H1 (cell line): ENCODE measurements around the gene TRAPPC3. TPM values are rescaled to one million over a fixed set of nuclear protein-coding genes. Genes with fewer than 3 reads are reported as not detected.
A peak's percentile ranks its signal among the peaks of the same experiment; 100 is the strongest.

Source experiments
- CTCF ChIA-PET: fragments of 300-600 bp; sonication (Branson Sonifier 250); formaldehyde crosslinking; loops from one replicate; lab custom pipeline; 2021; ENCODE audit not compliant: partially characterized antibody; lab: Charles Lee
- POLR2A ChIA-PET: fragments of 300-600 bp; sonication (Branson Sonifier 250); formaldehyde crosslinking; loops from one replicate; lab custom pipeline; 2021; ENCODE audit warnings: inconsistent platforms; ENCODE audit not compliant: partially characterized antibody; lab: Charles Lee
- DNase-seq, 2 experiments: peaks; one replicate each; pipeline versions ENCODE4 v3.0.0 to v3.0.0-alpha.2; 2010 to 2022; ENCODE audit warnings: low spot score in 2 of 2, low read depth in 1 of 2, mixed read lengths in 1 of 2
- FAIRE-seq: peaks from 2 replicates; lab custom pipeline; 2011; peaks lifted over from hg19 to GRCh38; lab: Jason Lieb, UNC
- H2AFZ ChIP-seq: 2 replicates; pipeline ENCODE4 v1.8.1; 2012; ENCODE audit warnings: low read length, inconsistent platforms
- H2AK5ac ChIP-seq: 2 replicates; pipeline ENCODE4 v1.6.1; 2013; ENCODE audit warnings: low read depth, low read length
- H2BK120ac ChIP-seq: replicated peaks from 2 replicates; pipeline ENCODE3; 2013; ENCODE audit warnings: low read depth, low read length, inconsistent platforms
- H2BK12ac ChIP-seq: 2 replicates; pipeline ENCODE4 v1.6.1; 2013; ENCODE audit warnings: low read depth, low read length
- H2BK15ac ChIP-seq: 2 replicates; pipeline ENCODE4 v1.6.1; 2013; ENCODE audit warnings: low read length
- H2BK20ac ChIP-seq: 2 replicates; pipeline ENCODE4 v1.6.1; 2013; ENCODE audit warnings: low read length
- H2BK5ac ChIP-seq: 2 replicates; pipeline ENCODE4 v1.6.1; 2013; ENCODE audit warnings: low read depth, low read length
- H3K14ac ChIP-seq: 2 replicates; pipeline ENCODE4 v1.6.1; 2013; ENCODE audit warnings: inconsistent platforms; ENCODE audit not compliant: insufficient read length
- H3K18ac ChIP-seq: 2 replicates; pipeline ENCODE4 v1.6.1; 2013; ENCODE audit warnings: low read length; ENCODE audit errors: extremely low read depth
- H3K23ac ChIP-seq: 2 replicates; pipeline ENCODE4 v1.6.1; 2013; ENCODE audit warnings: inconsistent platforms; ENCODE audit not compliant: insufficient read length
- H3K23me2 ChIP-seq: 2 replicates; pipeline ENCODE4 v1.6.1; 2013; ENCODE audit warnings: low read depth, low read length
- H3K27ac ChIP-seq: 2 replicates; pipeline ENCODE4 v1.6.1; 2011; ENCODE audit warnings: low read depth, low read length, inconsistent platforms
- H3K27me3 ChIP-seq, 4 experiments: replicated peaks in 1 of 4; 1 replicate in 1 of 4; 2 replicates in 3 of 4; pipeline versions ENCODE4 v1.6.1 to v1.8.1; 2011 to 2013; ENCODE audit warnings: low read length in 3 of 4, mild to moderate bottlenecking in 3 of 4, inconsistent platforms in 2 of 4, mixed read lengths in 2 of 4, moderate library complexity in 1 of 4; ENCODE audit not compliant: control insufficient read depth in 3 of 4, insufficient read depth in 3 of 4; ENCODE audit errors: extremely low read depth in 1 of 4
- H3K36me3 ChIP-seq, 4 experiments: 2 replicates each; pipeline versions ENCODE4 v1.6.1 to v1.8.1; 2011 to 2013; ENCODE audit warnings: mild to moderate bottlenecking in 4 of 4, low read length in 3 of 4, moderate library complexity in 2 of 4, control low read depth in 1 of 4, inconsistent platforms in 1 of 4; ENCODE audit not compliant: insufficient read depth in 4 of 4, control insufficient read depth in 2 of 4
- H3K4ac ChIP-seq: replicated peaks from 2 replicates; pipeline ENCODE3; 2013; ENCODE audit warnings: low read length, low read depth, mixed read lengths, inconsistent platforms; ENCODE audit not compliant: insufficient read length
- H3K4me1 ChIP-seq, 4 experiments: replicated peaks in 1 of 4; 1 replicate in 1 of 4; 2 replicates in 3 of 4; pipeline versions ENCODE4 v1.6.1 to v1.8.1; 2011 to 2013; ENCODE audit warnings: low read length in 3 of 4, inconsistent platforms in 2 of 4, mixed read lengths in 1 of 4; ENCODE audit not compliant: insufficient read depth in 4 of 4, control insufficient read depth in 3 of 4
- H3K4me2 ChIP-seq, 2 experiments: 2 replicates each; pipeline versions ENCODE4 v1.6.1 to v1.8.1; 2011 to 2013; ENCODE audit warnings: low read depth in 2 of 2, low read length in 2 of 2, control low read depth in 1 of 2, inconsistent platforms in 1 of 2, mild to moderate bottlenecking in 1 of 2; ENCODE audit not compliant: insufficient read depth in 1 of 2
- H3K4me3 ChIP-seq, 4 experiments: fragments of 200-600, 300-600 bp in 1 of 4; sonication (generic), shearing (Covaris generic), sonication (Bioruptor Twin) in 1 of 4; 2 replicates each; pipeline versions ENCODE4 v1.5.1 to v1.8.1; 2011 to 2016; ENCODE audit warnings: low read length in 4 of 4, low read depth in 3 of 4, control low read depth in 2 of 4, inconsistent platforms in 2 of 4, mild to moderate bottlenecking in 2 of 4, mixed read lengths in 1 of 4, moderate library complexity in 1 of 4; ENCODE audit not compliant: insufficient read depth in 2 of 4; ENCODE audit errors: extremely low read depth in 1 of 4
- H3K56ac ChIP-seq: replicated peaks from 2 replicates; pipeline ENCODE3; 2013; ENCODE audit warnings: low read depth, mild to moderate bottlenecking, mixed read lengths, low read length, inconsistent platforms; ENCODE audit not compliant: insufficient read length
- H3K79me1 ChIP-seq: 2 replicates; pipeline ENCODE4 v1.6.1; 2013; ENCODE audit warnings: low read depth, low read length, control low read depth
- H3K79me2 ChIP-seq, 2 experiments: 2 replicates each; pipeline versions ENCODE4 v1.6.1 to v1.8.1; 2012 to 2013; ENCODE audit warnings: low read length in 2 of 2, mild to moderate bottlenecking in 2 of 2, inconsistent platforms in 1 of 2; ENCODE audit not compliant: insufficient read depth in 2 of 2, control insufficient read depth in 1 of 2
- H3K9ac ChIP-seq, 4 experiments: replicated peaks in 1 of 4; 1 replicate in 1 of 4; 2 replicates in 3 of 4; pipeline versions ENCODE4 v1.6.1 to v1.8.1; 2011 to 2013; ENCODE audit warnings: low read depth in 3 of 4, low read length in 3 of 4, control low read depth in 2 of 4, mild to moderate bottlenecking in 2 of 4, moderate library complexity in 2 of 4, inconsistent platforms in 1 of 4; ENCODE audit errors: extremely low read depth in 1 of 4
- H3K9me3 ChIP-seq, 2 experiments: 2 replicates each; pipeline versions ENCODE4 v1.6.1 to v1.8.1; 2012 to 2013; ENCODE audit warnings: mild to moderate bottlenecking in 2 of 2, moderate library complexity in 2 of 2, control low read depth in 1 of 2, inconsistent platforms in 1 of 2, low read depth in 1 of 2, low read length in 1 of 2, mixed read lengths in 1 of 2; ENCODE audit not compliant: insufficient read depth in 2 of 2
- H4K20me1 ChIP-seq, 2 experiments: replicated peaks in 1 of 2; 2 replicates each; pipeline versions ENCODE3 to v1.8.1; 2011 to 2013; ENCODE audit warnings: inconsistent platforms in 2 of 2, low read length in 2 of 2, mild to moderate bottlenecking in 1 of 2; ENCODE audit not compliant: insufficient read depth in 2 of 2, control insufficient read depth in 1 of 2
- H4K5ac ChIP-seq: 2 replicates; pipeline ENCODE4 v1.6.1; 2013; ENCODE audit warnings: low read length, low read depth, mixed read lengths, inconsistent platforms; ENCODE audit not compliant: insufficient read length
- H4K8ac ChIP-seq: 2 replicates; pipeline ENCODE4 v1.8.0; 2013; ENCODE audit warnings: mild to moderate bottlenecking, moderate library complexity, low read length, inconsistent platforms; ENCODE audit not compliant: insufficient read depth; ENCODE audit errors: extremely low read depth
- H4K91ac ChIP-seq: replicated peaks from 2 replicates; pipeline ENCODE3; 2013; ENCODE audit warnings: low read length, mixed read lengths, inconsistent platforms; ENCODE audit not compliant: insufficient read length
- CBX5 ChIP-seq: fragments of 300-800, 300-1000 bp; sonication (generic); IDR thresholded peaks from 2 replicates; pipeline ENCODE4 v1.7.1; 2016; ENCODE audit warnings: antibody characterized with exemption, low read length, low read depth
- CREB1 ChIP-seq: IDR thresholded peaks from 2 replicates; pipeline ENCODE4 v1.6.1; 2012; ENCODE audit warnings: inconsistent platforms
- POLR2AphosphoS5 ChIP-seq: IDR thresholded peaks from 2 replicates; pipeline ENCODE4 v1.6.1; 2011; ENCODE audit warnings: low read depth, low read length
- POU5F1 ChIP-seq: IDR thresholded peaks from 2 replicates; pipeline ENCODE4 v1.6.1; 2011; ENCODE audit warnings: low read depth, mild to moderate bottlenecking, low read length, moderate library complexity
- RAD21 ChIP-seq, 2 experiments: IDR thresholded peaks in 1 of 2; conservative IDR thresholded peaks in 1 of 2; 2 replicates each; pipeline ENCODE4 v1.6.1; 2011; ENCODE audit warnings: low read depth in 2 of 2, low read length in 2 of 2, improper control_type of control experiment in 1 of 2, inconsistent platforms in 1 of 2, mild to moderate bottlenecking in 1 of 2, moderate library complexity in 1 of 2
- RBBP5 ChIP-seq: IDR thresholded peaks from 2 replicates; pipeline ENCODE4 v1.7.1; 2012; ENCODE audit warnings: low read depth, mild to moderate bottlenecking, inconsistent platforms, low read length, moderate library complexity, borderline replicate concordance
- SIN3A ChIP-seq, 2 experiments: IDR thresholded peaks in 1 of 2; conservative IDR thresholded peaks in 1 of 2; 2 replicates each; pipeline ENCODE4 v1.6.1; 2011 to 2012; ENCODE audit warnings: low read length in 2 of 2, improper control_type of control experiment in 1 of 2, low read depth in 1 of 2, mild to moderate bottlenecking in 1 of 2
- SIRT6 ChIP-seq: IDR thresholded peaks from one replicate; pipeline ENCODE4 v1.7.1; 2012; ENCODE audit warnings: low read length, inconsistent platforms
- TAF7 ChIP-seq: optimal IDR thresholded peaks from 2 replicates; pipeline ENCODE3; 2011; ENCODE audit warnings: low read depth, mild to moderate bottlenecking, inconsistent platforms, low read length, moderate library complexity, borderline replicate concordance
- TBP ChIP-seq: IDR thresholded peaks from 2 replicates; pipeline ENCODE4 v1.6.1; 2011; ENCODE audit warnings: low read depth, low read length, improper control_type of control experiment
- TEAD4 ChIP-seq: IDR thresholded peaks from 2 replicates; pipeline ENCODE4 v1.6.1; 2012; ENCODE audit warnings: low read depth, low read length, inconsistent platforms, mixed read lengths
- YY1 ChIP-seq: IDR thresholded peaks from 2 replicates; pipeline ENCODE4 v1.6.1; 2011; ENCODE audit warnings: low read depth, mild to moderate bottlenecking, low read length
- WGBS, 2 experiments: shearing (Covaris generic) in 1 of 2; methylation state at CpG; one replicate each; pipeline versions ENCODE4 v1.1.6 to v1.1.7; 2013 to 2015; ENCODE audit warnings: low lambda C conversion rate in 2 of 2, mixed read lengths in 2 of 2, inconsistent platforms in 1 of 2, low coverage in 1 of 2, missing lambda C conversion rate in 1 of 2; ENCODE audit not compliant: insufficient replicate concordance in 2 of 2, insufficient coverage in 1 of 2, insufficient read length in 1 of 2; ENCODE audit errors: extremely low coverage in 1 of 2, missing lambda C conversion rate in 1 of 2; 5-methylcytosine and 5-hydroxymethylcytosine counted together
- polyA plus RNA-seq, 7 experiments: library from polyadenylated mRNA; depleted of rRNA in 3 of 7; stranded (reverse) in 5 of 7; unstranded in 2 of 7; fragments of >200 nt in 5 of 7; fragments of 200-250 nt in 2 of 7; gene quantifications; 1 replicate in 5 of 7; 2 replicates in 1 of 7; 4 replicates in 1 of 7; pipeline versions ENCODE4 v1.2.1 to v1.2.3, GENCODE V29; 2011 to 2013; ENCODE audit warnings: missing spikeins in 2 of 7, mixed read lengths in 2 of 7
- total RNA-seq: library from RNA; stranded (reverse); fragmentation: NEBNext Ultra II Directional; extraction: Animal tissue kit (Norgen Biotek cat#: 25700); gene quantifications from 2 replicates; pipeline ENCODE4 v1.2.1, GENCODE V29; 2021
- TF ChIP-seq, protein P1 (sequence below): IDR thresholded peaks from 2 replicates; pipeline ENCODE4 v1.6.1; 2012; ENCODE audit warnings: inconsistent platforms

TRAPPC3 gene
- total and polyA plus RNA-seq, 2 of the 8 experiments (the other 6 are each of a cell fraction or from before 2014, with no cell fraction given), result 47.8 to 51.0 TPM

DNA sequence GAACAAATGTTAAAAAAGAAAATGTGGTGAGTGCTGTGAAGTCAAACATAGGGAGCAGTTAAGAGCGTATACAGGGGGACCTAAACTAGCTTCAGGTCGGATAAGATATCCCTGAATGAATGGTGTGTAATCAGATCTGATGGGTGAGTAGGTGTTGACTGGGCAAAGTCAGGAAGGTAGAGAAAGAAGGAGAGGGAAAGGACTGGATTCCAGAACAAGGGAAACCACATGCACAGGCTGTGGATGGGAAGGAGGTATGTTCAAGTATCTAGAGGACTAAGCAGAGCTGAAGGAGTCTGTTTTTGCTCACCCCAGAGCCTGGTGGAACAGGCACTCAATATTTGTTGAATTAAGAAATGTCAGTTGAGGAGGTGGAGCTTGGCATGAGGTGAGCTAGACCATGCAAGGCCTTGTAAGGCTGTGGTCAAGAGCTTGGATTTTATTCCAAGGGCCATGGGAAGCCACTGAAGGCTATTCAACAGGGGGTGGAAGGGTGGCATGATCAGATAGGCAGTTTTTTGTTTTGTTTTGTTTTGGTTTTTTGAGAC is 34.1 kb upstream of the TRAPPC3 start:
- Histone ChIP-seq H3K23me2 (peaks cover 4% of the 10 kb centered on the region; the same call in 1 of the 2 replicates), H2AFZ (no peak overlapping the region), H3K36me3 (peaks cover 5 to 12% (median 7%) of the 10 kb centered on the region in 4 experiments; a peak in 6 of 8 replicates), H2AK5ac (0 out of 2 replicates have a peak overlapping the region, but pooled peaks have one; percentile 24), H2BK15ac (no peak overlapping the region), H2BK20ac (no peak overlapping the region), H4K91ac (no peak overlapping the region), H3K4me2 (no peak overlapping the region), H3K14ac (no peak overlapping the region), H3K56ac (no peak overlapping the region), H3K27me3 (no peaks in the 10 kb centered on the region), H3K4ac (no peak overlapping the region), H3K4me1 (peaks cover 5 to 15% (median 7%) of the 10 kb centered on the region in 4 experiments; a peak in 5 of 7 replicates), H3K27ac (no peak overlapping the region), H4K20me1 (peaks cover 0 to 4% of the 10 kb centered on the region in 2 experiments), H3K79me2 (no peaks in the 10 kb centered on the region), H3K9me3 (no peaks in the 10 kb centered on the region), H3K79me1 (no peaks in the 10 kb centered on the region), H3K9ac (no peak overlapping the region), H4K8ac (no peak overlapping the region), H4K5ac (no peak overlapping the region), H3K23ac (no peak overlapping the region), H3K4me3 (no peak overlapping the region), H2BK120ac (no peak overlapping the region), H2BK12ac (no peak overlapping the region), H2BK5ac (no peak overlapping the region; the same call in 1 of the 2 replicates), H3K18ac (no peak overlapping the region)
- DNase-seq (no peak), FAIRE-seq (no peak)
- WGBS, 2 experiments, result 86% methylated on average over 2 of the region's 2 CpGs; no CpG with 5 or more reads in 1 of the 2 experiments
- CTCF ChIA-PET, result interaction anchor here (0.5 to 13.3 kb wide), 9 partner anchors 16 to 1009 kb away, joined by 3 to 261 read pairs (median 4); partner anchors contain the start of genes MAP7D1 and TRAPPC3
- POLR2A ChIA-PET, result interaction anchor here (0.7 to 2.8 kb wide), 8 partner anchors 13 to 33 kb away, joined by 3 to 12 read pairs (median 5); partner anchors contain the start of genes MAP7D1 and TRAPPC3
- no peak for TF ChIP-seq TEAD4
- TF ChIP-seq RBBP5, result no peak
- TF ChIP-seq, protein P1, sequence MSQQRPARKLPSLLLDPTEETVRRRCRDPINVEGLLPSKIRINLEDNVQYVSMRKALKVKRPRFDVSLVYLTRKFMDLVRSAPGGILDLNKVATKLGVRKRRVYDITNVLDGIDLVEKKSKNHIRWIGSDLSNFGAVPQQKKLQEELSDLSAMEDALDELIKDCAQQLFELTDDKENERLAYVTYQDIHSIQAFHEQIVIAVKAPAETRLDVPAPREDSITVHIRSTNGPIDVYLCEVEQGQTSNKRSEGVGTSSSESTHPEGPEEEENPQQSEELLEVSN, result no peak
- no peak for TF ChIP-seq YY1
- no peak for TF ChIP-seq TBP
- no peak for TF ChIP-seq RAD21 (IDR thresholded peaks at IDR 0.05 in 1 of 2, conservative IDR thresholded peaks at IDR 0.05 in 1 of 2; ENCODE audit: low read depth in 2 of 2, low read length in 2 of 2)
- TF ChIP-seq SIN3A (conservative IDR thresholded peaks at IDR 0.05 in 1 of 2, IDR thresholded peaks at IDR 0.05 in 1 of 2; ENCODE audit: low read depth in 1 of 2, low read length in 2 of 2), result no peak
- no peak for TF ChIP-seq CREB1
- no peak for TF ChIP-seq SIRT6
- no peak for TF ChIP-seq POU5F1
- TF ChIP-seq CBX5, result no peak
- TF ChIP-seq TAF7, result no peak
- TF ChIP-seq POLR2AphosphoS5, result no peak
